GM23338 (cell line): ENCODE results near the gene PGS1. TPM values are rescaled to one million over a fixed set of nuclear protein-coding genes. Genes with fewer than 3 reads are reported as not detected.

Source experiments
- ATAC-seq: fragments of 200-7000 bp; cut with Tn5 transposase; 3 replicates; pipeline ENCODE4 v1.9.1; 2020
- DNase-seq: peaks from one replicate; pipeline ENCODE4 v3.0.0-alpha.2; 2015; ENCODE audit warnings: low spot score
- H2AFZ ChIP-seq: fragments of 200-600 bp; sonication (generic); 2 replicates; pipeline ENCODE4 v1.8.0; 2016; ENCODE audit warnings: antibody characterized with exemption, mild to moderate bottlenecking, moderate library complexity
- H3F3A ChIP-seq: fragments of 200-600 bp; sonication (generic); replicated peaks from 2 replicates; pipeline ENCODE4 v1.8.0; 2017; ENCODE audit warnings: antibody characterized with exemption, mixed run types, low read depth
- H3K27ac ChIP-seq: fragments of 200-600 bp; sonication (generic); 2 replicates; pipeline ENCODE4 v1.6.1; 2016; ENCODE audit warnings: low read depth
- H3K27me3 ChIP-seq: fragments of 200-600 bp; sonication (generic); 2 replicates; pipeline ENCODE4 v1.8.0; 2016; ENCODE audit warnings: mild to moderate bottlenecking, mixed run types, moderate library complexity; ENCODE audit not compliant: insufficient read depth
- H3K36me3 ChIP-seq: fragments of 200-600 bp; sonication (generic); 2 replicates; pipeline ENCODE4 v1.8.0; 2016; ENCODE audit warnings: mild to moderate bottlenecking; ENCODE audit not compliant: insufficient read depth
- H3K4me1 ChIP-seq: fragments of 200-600 bp; sonication (generic); 2 replicates; pipeline ENCODE4 v1.8.0; 2016; ENCODE audit warnings: mild to moderate bottlenecking, moderate library complexity; ENCODE audit not compliant: insufficient read depth
- H3K4me2 ChIP-seq: fragments of 200-600 bp; sonication (generic); 2 replicates; pipeline ENCODE4 v1.7.1; 2017; ENCODE audit warnings: mixed run types
- H3K4me3 ChIP-seq: fragments of 200-600 bp; sonication (generic); 2 replicates; pipeline ENCODE4 v1.6.1; 2016; ENCODE audit warnings: mixed run types
- H3K79me2 ChIP-seq: fragments of 200-600 bp; sonication (generic); replicated peaks from 2 replicates; pipeline ENCODE4 v1.8.0; 2017; ENCODE audit warnings: mild to moderate bottlenecking; ENCODE audit not compliant: insufficient read depth
- H3K9me2 ChIP-seq: fragments of 200-600 bp; sonication (generic); 2 replicates; pipeline ENCODE4 v1.8.0; 2017; ENCODE audit not compliant: insufficient read depth
- H4K20me1 ChIP-seq: fragments of 200-600 bp; sonication (generic); replicated peaks from 2 replicates; pipeline ENCODE4 v1.8.0; 2017; ENCODE audit warnings: mild to moderate bottlenecking; ENCODE audit not compliant: insufficient read depth
- H3K27ac Mint-ChIP-seq: 2 replicates; pipeline ENCODE4 v1.8.0; 2020; ENCODE audit warnings: inconsistent platforms, mild to moderate bottlenecking, moderate library complexity, mixed read lengths
- H3K27me3 Mint-ChIP-seq: 3 replicates; pipeline ENCODE4 v1.8.0; 2022; ENCODE audit warnings: low read depth, mild to moderate bottlenecking, moderate library complexity, mixed read lengths, inconsistent platforms; ENCODE audit not compliant: insufficient read depth, poor library complexity
- H3K36me3 Mint-ChIP-seq: 3 replicates; pipeline ENCODE4 v1.8.0; 2021; ENCODE audit warnings: low read depth, mild to moderate bottlenecking, inconsistent platforms, moderate library complexity, mixed read lengths
- H3K4me1 Mint-ChIP-seq: 3 replicates; pipeline ENCODE4 v1.8.0; 2020; ENCODE audit warnings: mild to moderate bottlenecking, inconsistent platforms, mixed read lengths
- H3K4me3 Mint-ChIP-seq: 3 replicates; pipeline ENCODE4 v1.8.0; 2021; ENCODE audit warnings: moderate library complexity, mild to moderate bottlenecking, inconsistent platforms, mixed read lengths
- H3K9me3 Mint-ChIP-seq: 3 replicates; pipeline ENCODE4 v1.8.0; 2020; ENCODE audit warnings: moderate library complexity, mild to moderate bottlenecking, inconsistent platforms, mixed read lengths
- CREB1 ChIP-seq: fragments of 250-450 bp; sonication (Bioruptor Pico); IDR thresholded peaks from 2 replicates; pipeline ENCODE4 v1.5.0; 2020; ENCODE audit warnings: low read depth, mild to moderate bottlenecking, moderate library complexity
- EZH2 ChIP-seq: fragments of 200-600 bp; sonication (generic); IDR thresholded peaks from one replicate; pipeline ENCODE4 v1.8.0; 2017; ENCODE audit warnings: antibody characterized with exemption, mild to moderate bottlenecking, low read depth; ENCODE audit not compliant: unreplicated experiment
- EZH2phosphoT487 ChIP-seq: fragments of 200-600 bp; sonication (generic); IDR thresholded peaks from one replicate; pipeline ENCODE4 v1.8.1; 2018; ENCODE audit warnings: antibody characterized with exemption; ENCODE audit not compliant: unreplicated experiment
- JUNB ChIP-seq: IDR thresholded peaks from one replicate; pipeline ENCODE4 v1.6.1; 2016; ENCODE audit warnings: antibody characterized with exemption; ENCODE audit not compliant: unreplicated experiment
- NANOG ChIP-seq: IDR thresholded peaks from 2 replicates; pipeline ENCODE4 v1.6.1; 2016; ENCODE audit warnings: antibody characterized with exemption, borderline replicate concordance
- POLR2AphosphoS5 ChIP-seq: IDR thresholded peaks from 2 replicates; pipeline ENCODE4 v1.6.1; 2016; ENCODE audit warnings: antibody characterized with exemption, low read depth
- STAT1 ChIP-seq: IDR thresholded peaks from one replicate; pipeline ENCODE4 v1.6.1; 2016; ENCODE audit warnings: antibody characterized with exemption; ENCODE audit not compliant: unreplicated experiment
- ZNF114 ChIP-seq: fragments of 250-450 bp; sonication (Bioruptor Pico); IDR thresholded peaks from 2 replicates; pipeline ENCODE4 v1.5.0; 2020; ENCODE audit warnings: mild to moderate bottlenecking, moderate library complexity
- ZNF331 ChIP-seq: fragments of 250-450 bp; sonication (Bioruptor Pico); IDR thresholded peaks from 2 replicates; pipeline ENCODE4 v1.5.0; 2020; ENCODE audit warnings: low read depth, mild to moderate bottlenecking, moderate library complexity
- polyA plus RNA-seq: library from polyadenylated mRNA; unstranded; fragments of >200 nt; fragmentation: Nextera tagmentation; extraction: Ambion mirVana; gene quantifications from 2 replicates; pipeline ENCODE4 v1.2.1, GENCODE V29; 2016
- total RNA-seq: library from RNA; depleted of rRNA; stranded (reverse); fragments of >200 nt; shearing (Covaris generic); gene quantifications from 2 replicates; pipeline ENCODE4 v1.2.3, GENCODE V29; 2014
- TF ChIP-seq, protein P1 (sequence below), 2 experiments: fragments of 200-600 bp in 1 of 2; sonication (generic) in 1 of 2; conservative IDR thresholded peaks; 2 replicates each; pipeline versions ENCODE4 v1.5.1 to v1.6.1; 2016 to 2017; ENCODE audit warnings: antibody characterized with exemption in 2 of 2, low read depth in 2 of 2, mild to moderate bottlenecking in 2 of 2, moderate library complexity in 1 of 2
- TF ChIP-seq, protein P2 (sequence below): IDR thresholded peaks from 2 replicates; pipeline ENCODE4 v1.6.1; 2016; ENCODE audit warnings: antibody characterized with exemption
- TF ChIP-seq, protein P3 (sequence below): fragments of 250-450 bp; sonication (Bioruptor Pico); IDR thresholded peaks from 2 replicates; pipeline ENCODE4 v1.5.0; 2020; ENCODE audit warnings: mild to moderate bottlenecking, moderate library complexity
- TF ChIP-seq, protein P4 (sequence below): IDR thresholded peaks from one replicate; pipeline ENCODE4 v1.6.1; 2018; ENCODE audit warnings: antibody characterized with exemption; ENCODE audit not compliant: unreplicated experiment

Gene PGS1
- total and polyA plus RNA-seq, 2 experiments from 2014 or later, result 43.9 to 67.1 TPM

DNA sequence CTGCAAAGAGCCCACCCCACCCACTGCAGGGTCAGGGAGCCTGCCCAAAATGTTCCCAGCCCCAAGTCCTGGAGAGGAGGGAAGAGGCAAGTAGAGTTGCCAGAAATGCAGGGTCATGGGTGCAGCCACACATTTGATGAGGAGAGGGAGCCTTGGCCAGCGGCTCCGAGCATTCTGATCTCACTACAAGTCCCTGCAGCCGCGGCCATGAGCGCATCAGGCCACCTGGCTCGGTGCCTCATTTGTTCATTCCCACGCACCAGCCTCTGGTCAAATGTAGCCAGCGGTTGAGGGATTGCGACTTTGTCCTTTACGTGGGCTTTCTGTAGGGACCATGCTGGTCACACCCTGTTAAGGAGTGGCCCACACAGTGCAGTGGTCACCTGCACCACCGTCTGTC is 48.7 kb downstream of the PGS1 start:
- peaks cover 50% of the 10 kb centered on the region for H3K36me3 Mint-ChIP-seq
- peaks cover 12% of the 10 kb centered on the region for H3K27me3 Mint-ChIP-seq

More for the DNA sequence above, 48.7 kb downstream of the PGS1 start:
- Histone ChIP-seq H3K36me3 (peaks cover 9% of the 10 kb centered on the region; the same call in 1 of the 2 replicates), H3K27ac (peak overlapping the region; percentile 74; the same call in 1 of the 2 replicates), H3K27me3 (no peaks in the 10 kb centered on the region), H4K20me1 (peaks cover 3% of the 10 kb centered on the region; the same call in 1 of the 2 replicates), H2AFZ (no peak overlapping the region), H3K4me1 (peaks cover 10% of the 10 kb centered on the region; the same call in 1 of the 2 replicates), H3K4me2 (no peak overlapping the region), H3K79me2 (0 out of 2 replicates have a peak, but pooled peaks cover 9% of the 10 kb centered on the region), H3F3A (peaks cover 16% of the 10 kb centered on the region; the same call in 1 of the 2 replicates), H3K9me2 (no peaks in the 10 kb centered on the region), H3K4me3 (no peak overlapping the region)
- peaks cover 20% of the 10 kb centered on the region for H3K4me1 Mint-ChIP-seq
- ATAC-seq, result no peak
- no peak for DNase-seq
- TF ChIP-seq, protein P1, sequence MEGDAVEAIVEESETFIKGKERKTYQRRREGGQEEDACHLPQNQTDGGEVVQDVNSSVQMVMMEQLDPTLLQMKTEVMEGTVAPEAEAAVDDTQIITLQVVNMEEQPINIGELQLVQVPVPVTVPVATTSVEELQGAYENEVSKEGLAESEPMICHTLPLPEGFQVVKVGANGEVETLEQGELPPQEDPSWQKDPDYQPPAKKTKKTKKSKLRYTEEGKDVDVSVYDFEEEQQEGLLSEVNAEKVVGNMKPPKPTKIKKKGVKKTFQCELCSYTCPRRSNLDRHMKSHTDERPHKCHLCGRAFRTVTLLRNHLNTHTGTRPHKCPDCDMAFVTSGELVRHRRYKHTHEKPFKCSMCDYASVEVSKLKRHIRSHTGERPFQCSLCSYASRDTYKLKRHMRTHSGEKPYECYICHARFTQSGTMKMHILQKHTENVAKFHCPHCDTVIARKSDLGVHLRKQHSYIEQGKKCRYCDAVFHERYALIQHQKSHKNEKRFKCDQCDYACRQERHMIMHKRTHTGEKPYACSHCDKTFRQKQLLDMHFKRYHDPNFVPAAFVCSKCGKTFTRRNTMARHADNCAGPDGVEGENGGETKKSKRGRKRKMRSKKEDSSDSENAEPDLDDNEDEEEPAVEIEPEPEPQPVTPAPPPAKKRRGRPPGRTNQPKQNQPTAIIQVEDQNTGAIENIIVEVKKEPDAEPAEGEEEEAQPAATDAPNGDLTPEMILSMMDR (conservative IDR thresholded peaks at IDR 0.05; ENCODE audit: low read depth in 2 of 2), result no peak
- TF ChIP-seq NANOG (no peak), JUNB (no peak), ZNF331 (CRISPR knock-in tag) (no peak), STAT1 (no peak), EZH2 (no peak), CREB1 (CRISPR knock-in tag) (no peak), EZH2phosphoT487 (no peak), ZNF114 (no peak), POLR2AphosphoS5 (no peak)
- TF ChIP-seq, protein P2, sequence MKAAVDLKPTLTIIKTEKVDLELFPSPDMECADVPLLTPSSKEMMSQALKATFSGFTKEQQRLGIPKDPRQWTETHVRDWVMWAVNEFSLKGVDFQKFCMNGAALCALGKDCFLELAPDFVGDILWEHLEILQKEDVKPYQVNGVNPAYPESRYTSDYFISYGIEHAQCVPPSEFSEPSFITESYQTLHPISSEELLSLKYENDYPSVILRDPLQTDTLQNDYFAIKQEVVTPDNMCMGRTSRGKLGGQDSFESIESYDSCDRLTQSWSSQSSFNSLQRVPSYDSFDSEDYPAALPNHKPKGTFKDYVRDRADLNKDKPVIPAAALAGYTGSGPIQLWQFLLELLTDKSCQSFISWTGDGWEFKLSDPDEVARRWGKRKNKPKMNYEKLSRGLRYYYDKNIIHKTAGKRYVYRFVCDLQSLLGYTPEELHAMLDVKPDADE, result no peak
- TF ChIP-seq, protein P3, sequence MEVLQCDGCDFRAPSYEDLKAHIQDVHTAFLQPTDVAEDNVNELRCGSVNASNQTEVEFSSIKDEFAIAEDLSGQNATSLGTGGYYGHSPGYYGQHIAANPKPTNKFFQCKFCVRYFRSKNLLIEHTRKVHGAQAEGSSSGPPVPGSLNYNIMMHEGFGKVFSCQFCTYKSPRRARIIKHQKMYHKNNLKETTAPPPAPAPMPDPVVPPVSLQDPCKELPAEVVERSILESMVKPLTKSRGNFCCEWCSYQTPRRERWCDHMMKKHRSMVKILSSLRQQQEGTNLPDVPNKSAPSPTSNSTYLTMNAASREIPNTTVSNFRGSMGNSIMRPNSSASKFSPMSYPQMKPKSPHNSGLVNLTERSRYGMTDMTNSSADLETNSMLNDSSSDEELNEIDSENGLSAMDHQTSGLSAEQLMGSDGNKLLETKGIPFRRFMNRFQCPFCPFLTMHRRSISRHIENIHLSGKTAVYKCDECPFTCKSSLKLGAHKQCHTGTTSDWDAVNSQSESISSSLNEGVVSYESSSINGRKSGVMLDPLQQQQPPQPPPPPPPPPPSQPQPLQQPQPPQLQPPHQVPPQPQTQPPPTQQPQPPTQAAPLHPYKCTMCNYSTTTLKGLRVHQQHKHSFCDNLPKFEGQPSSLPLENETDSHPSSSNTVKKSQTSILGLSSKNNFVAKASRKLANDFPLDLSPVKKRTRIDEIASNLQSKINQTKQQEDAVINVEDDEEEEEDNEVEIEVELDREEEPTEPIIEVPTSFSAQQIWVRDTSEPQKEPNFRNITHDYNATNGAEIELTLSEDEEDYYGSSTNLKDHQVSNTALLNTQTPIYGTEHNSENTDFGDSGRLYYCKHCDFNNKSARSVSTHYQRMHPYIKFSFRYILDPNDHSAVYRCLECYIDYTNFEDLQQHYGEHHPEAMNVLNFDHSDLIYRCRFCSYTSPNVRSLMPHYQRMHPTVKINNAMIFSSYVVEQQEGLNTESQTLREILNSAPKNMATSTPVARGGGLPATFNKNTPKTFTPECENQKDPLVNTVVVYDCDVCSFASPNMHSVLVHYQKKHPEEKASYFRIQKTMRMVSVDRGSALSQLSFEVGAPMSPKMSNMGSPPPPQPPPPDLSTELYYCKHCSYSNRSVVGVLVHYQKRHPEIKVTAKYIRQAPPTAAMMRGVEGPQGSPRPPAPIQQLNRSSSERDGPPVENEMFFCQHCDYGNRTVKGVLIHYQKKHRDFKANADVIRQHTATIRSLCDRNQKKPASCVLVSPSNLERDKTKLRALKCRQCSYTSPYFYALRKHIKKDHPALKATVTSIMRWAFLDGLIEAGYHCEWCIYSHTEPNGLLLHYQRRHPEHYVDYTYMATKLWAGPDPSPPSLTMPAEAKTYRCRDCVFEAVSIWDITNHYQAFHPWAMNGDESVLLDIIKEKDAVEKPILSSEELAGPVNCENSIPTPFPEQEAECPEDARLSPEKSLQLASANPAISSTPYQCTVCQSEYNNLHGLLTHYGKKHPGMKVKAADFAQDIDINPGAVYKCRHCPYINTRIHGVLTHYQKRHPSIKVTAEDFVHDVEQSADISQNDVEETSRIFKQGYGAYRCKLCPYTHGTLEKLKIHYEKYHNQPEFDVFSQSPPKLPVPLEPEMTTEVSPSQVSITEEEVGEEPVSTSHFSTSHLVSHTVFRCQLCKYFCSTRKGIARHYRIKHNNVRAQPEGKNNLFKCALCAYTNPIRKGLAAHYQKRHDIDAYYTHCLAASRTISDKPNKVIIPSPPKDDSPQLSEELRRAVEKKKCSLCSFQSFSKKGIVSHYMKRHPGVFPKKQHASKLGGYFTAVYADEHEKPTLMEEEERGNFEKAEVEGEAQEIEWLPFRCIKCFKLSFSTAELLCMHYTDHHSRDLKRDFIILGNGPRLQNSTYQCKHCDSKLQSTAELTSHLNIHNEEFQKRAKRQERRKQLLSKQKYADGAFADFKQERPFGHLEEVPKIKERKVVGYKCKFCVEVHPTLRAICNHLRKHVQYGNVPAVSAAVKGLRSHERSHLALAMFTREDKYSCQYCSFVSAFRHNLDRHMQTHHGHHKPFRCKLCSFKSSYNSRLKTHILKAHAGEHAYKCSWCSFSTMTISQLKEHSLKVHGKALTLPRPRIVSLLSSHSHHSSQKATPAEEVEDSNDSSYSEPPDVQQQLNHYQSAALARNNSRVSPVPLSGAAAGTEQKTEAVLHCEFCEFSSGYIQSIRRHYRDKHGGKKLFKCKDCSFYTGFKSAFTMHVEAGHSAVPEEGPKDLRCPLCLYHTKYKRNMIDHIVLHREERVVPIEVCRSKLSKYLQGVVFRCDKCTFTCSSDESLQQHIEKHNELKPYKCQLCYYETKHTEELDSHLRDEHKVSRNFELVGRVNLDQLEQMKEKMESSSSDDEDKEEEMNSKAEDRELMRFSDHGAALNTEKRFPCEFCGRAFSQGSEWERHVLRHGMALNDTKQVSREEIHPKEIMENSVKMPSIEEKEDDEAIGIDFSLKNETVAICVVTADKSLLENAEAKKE, result no peak
- TF ChIP-seq, protein P4, sequence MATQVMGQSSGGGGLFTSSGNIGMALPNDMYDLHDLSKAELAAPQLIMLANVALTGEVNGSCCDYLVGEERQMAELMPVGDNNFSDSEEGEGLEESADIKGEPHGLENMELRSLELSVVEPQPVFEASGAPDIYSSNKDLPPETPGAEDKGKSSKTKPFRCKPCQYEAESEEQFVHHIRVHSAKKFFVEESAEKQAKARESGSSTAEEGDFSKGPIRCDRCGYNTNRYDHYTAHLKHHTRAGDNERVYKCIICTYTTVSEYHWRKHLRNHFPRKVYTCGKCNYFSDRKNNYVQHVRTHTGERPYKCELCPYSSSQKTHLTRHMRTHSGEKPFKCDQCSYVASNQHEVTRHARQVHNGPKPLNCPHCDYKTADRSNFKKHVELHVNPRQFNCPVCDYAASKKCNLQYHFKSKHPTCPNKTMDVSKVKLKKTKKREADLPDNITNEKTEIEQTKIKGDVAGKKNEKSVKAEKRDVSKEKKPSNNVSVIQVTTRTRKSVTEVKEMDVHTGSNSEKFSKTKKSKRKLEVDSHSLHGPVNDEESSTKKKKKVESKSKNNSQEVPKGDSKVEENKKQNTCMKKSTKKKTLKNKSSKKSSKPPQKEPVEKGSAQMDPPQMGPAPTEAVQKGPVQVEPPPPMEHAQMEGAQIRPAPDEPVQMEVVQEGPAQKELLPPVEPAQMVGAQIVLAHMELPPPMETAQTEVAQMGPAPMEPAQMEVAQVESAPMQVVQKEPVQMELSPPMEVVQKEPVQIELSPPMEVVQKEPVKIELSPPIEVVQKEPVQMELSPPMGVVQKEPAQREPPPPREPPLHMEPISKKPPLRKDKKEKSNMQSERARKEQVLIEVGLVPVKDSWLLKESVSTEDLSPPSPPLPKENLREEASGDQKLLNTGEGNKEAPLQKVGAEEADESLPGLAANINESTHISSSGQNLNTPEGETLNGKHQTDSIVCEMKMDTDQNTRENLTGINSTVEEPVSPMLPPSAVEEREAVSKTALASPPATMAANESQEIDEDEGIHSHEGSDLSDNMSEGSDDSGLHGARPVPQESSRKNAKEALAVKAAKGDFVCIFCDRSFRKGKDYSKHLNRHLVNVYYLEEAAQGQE, result no peak
- H3K27ac Mint-ChIP-seq, result peak overlapping the region; percentile 59; the same call in 1 of the 2 replicates
- H3K4me3 Mint-ChIP-seq, result no peak overlapping the region
- H3K9me3 Mint-ChIP-seq, result no peaks in the 10 kb centered on the region
